H1 (cell line): ENCODE results near the gene HS6ST3. TPM values are rescaled to one million over a fixed set of nuclear protein-coding genes. Genes with fewer than 3 reads are reported as not detected.

ENCODE experiments used
- CTCF ChIA-PET: fragments of 300-600 bp; sonication (Branson Sonifier 250); formaldehyde crosslinking; loops from one replicate; lab custom pipeline; 2021; ENCODE audit not compliant: partially characterized antibody; lab: Charles Lee
- POLR2A ChIA-PET: fragments of 300-600 bp; sonication (Branson Sonifier 250); formaldehyde crosslinking; loops from one replicate; lab custom pipeline; 2021; ENCODE audit warnings: inconsistent platforms; ENCODE audit not compliant: partially characterized antibody; lab: Charles Lee
- DNase-seq, 2 experiments: peaks; one replicate each; pipeline versions ENCODE4 v3.0.0 to v3.0.0-alpha.2; 2010 to 2022; ENCODE audit warnings: low spot score in 2 of 2, low read depth in 1 of 2, mixed read lengths in 1 of 2
- FAIRE-seq: peaks from 2 replicates; lab custom pipeline; 2011; peaks lifted over from hg19 to GRCh38; lab: Jason Lieb, UNC
- H2AFZ ChIP-seq: 2 replicates; pipeline ENCODE4 v1.8.1; 2012; ENCODE audit warnings: low read length, inconsistent platforms
- H2AK5ac ChIP-seq: 2 replicates; pipeline ENCODE4 v1.6.1; 2013; ENCODE audit warnings: low read depth, low read length
- H2BK120ac ChIP-seq: replicated peaks from 2 replicates; pipeline ENCODE3; 2013; ENCODE audit warnings: low read depth, low read length, inconsistent platforms
- H2BK12ac ChIP-seq: 2 replicates; pipeline ENCODE4 v1.6.1; 2013; ENCODE audit warnings: low read depth, low read length
- H2BK15ac ChIP-seq: 2 replicates; pipeline ENCODE4 v1.6.1; 2013; ENCODE audit warnings: low read length
- H2BK20ac ChIP-seq: 2 replicates; pipeline ENCODE4 v1.6.1; 2013; ENCODE audit warnings: low read length
- H2BK5ac ChIP-seq: 2 replicates; pipeline ENCODE4 v1.6.1; 2013; ENCODE audit warnings: low read depth, low read length
- H3K14ac ChIP-seq: 2 replicates; pipeline ENCODE4 v1.6.1; 2013; ENCODE audit warnings: inconsistent platforms; ENCODE audit not compliant: insufficient read length
- H3K18ac ChIP-seq: 2 replicates; pipeline ENCODE4 v1.6.1; 2013; ENCODE audit warnings: low read length; ENCODE audit errors: extremely low read depth
- H3K23ac ChIP-seq: 2 replicates; pipeline ENCODE4 v1.6.1; 2013; ENCODE audit warnings: inconsistent platforms; ENCODE audit not compliant: insufficient read length
- H3K23me2 ChIP-seq: 2 replicates; pipeline ENCODE4 v1.6.1; 2013; ENCODE audit warnings: low read depth, low read length
- H3K27ac ChIP-seq: 2 replicates; pipeline ENCODE4 v1.6.1; 2011; ENCODE audit warnings: low read depth, low read length, inconsistent platforms
- H3K27me3 ChIP-seq, 4 experiments: replicated peaks in 1 of 4; 1 replicate in 1 of 4; 2 replicates in 3 of 4; pipeline versions ENCODE4 v1.6.1 to v1.8.1; 2011 to 2013; ENCODE audit warnings: low read length in 3 of 4, mild to moderate bottlenecking in 3 of 4, inconsistent platforms in 2 of 4, mixed read lengths in 2 of 4, moderate library complexity in 1 of 4; ENCODE audit not compliant: control insufficient read depth in 3 of 4, insufficient read depth in 3 of 4; ENCODE audit errors: extremely low read depth in 1 of 4
- H3K36me3 ChIP-seq, 4 experiments: 2 replicates each; pipeline versions ENCODE4 v1.6.1 to v1.8.1; 2011 to 2013; ENCODE audit warnings: mild to moderate bottlenecking in 4 of 4, low read length in 3 of 4, moderate library complexity in 2 of 4, control low read depth in 1 of 4, inconsistent platforms in 1 of 4; ENCODE audit not compliant: insufficient read depth in 4 of 4, control insufficient read depth in 2 of 4
- H3K4ac ChIP-seq: replicated peaks from 2 replicates; pipeline ENCODE3; 2013; ENCODE audit warnings: low read length, low read depth, mixed read lengths, inconsistent platforms; ENCODE audit not compliant: insufficient read length
- H3K4me1 ChIP-seq, 4 experiments: replicated peaks in 1 of 4; 1 replicate in 1 of 4; 2 replicates in 3 of 4; pipeline versions ENCODE4 v1.6.1 to v1.8.1; 2011 to 2013; ENCODE audit warnings: low read length in 3 of 4, inconsistent platforms in 2 of 4, mixed read lengths in 1 of 4; ENCODE audit not compliant: insufficient read depth in 4 of 4, control insufficient read depth in 3 of 4
- H3K4me2 ChIP-seq, 2 experiments: 2 replicates each; pipeline versions ENCODE4 v1.6.1 to v1.8.1; 2011 to 2013; ENCODE audit warnings: low read depth in 2 of 2, low read length in 2 of 2, control low read depth in 1 of 2, inconsistent platforms in 1 of 2, mild to moderate bottlenecking in 1 of 2; ENCODE audit not compliant: insufficient read depth in 1 of 2
- H3K4me3 ChIP-seq, 4 experiments: fragments of 200-600, 300-600 bp in 1 of 4; sonication (generic), shearing (Covaris generic), sonication (Bioruptor Twin) in 1 of 4; 2 replicates each; pipeline versions ENCODE4 v1.5.1 to v1.8.1; 2011 to 2016; ENCODE audit warnings: low read length in 4 of 4, low read depth in 3 of 4, control low read depth in 2 of 4, inconsistent platforms in 2 of 4, mild to moderate bottlenecking in 2 of 4, mixed read lengths in 1 of 4, moderate library complexity in 1 of 4; ENCODE audit not compliant: insufficient read depth in 2 of 4; ENCODE audit errors: extremely low read depth in 1 of 4
- H3K56ac ChIP-seq: replicated peaks from 2 replicates; pipeline ENCODE3; 2013; ENCODE audit warnings: low read depth, mild to moderate bottlenecking, mixed read lengths, low read length, inconsistent platforms; ENCODE audit not compliant: insufficient read length
- H3K79me1 ChIP-seq: 2 replicates; pipeline ENCODE4 v1.6.1; 2013; ENCODE audit warnings: low read depth, low read length, control low read depth
- H3K79me2 ChIP-seq, 2 experiments: 2 replicates each; pipeline versions ENCODE4 v1.6.1 to v1.8.1; 2012 to 2013; ENCODE audit warnings: low read length in 2 of 2, mild to moderate bottlenecking in 2 of 2, inconsistent platforms in 1 of 2; ENCODE audit not compliant: insufficient read depth in 2 of 2, control insufficient read depth in 1 of 2
- H3K9ac ChIP-seq, 4 experiments: replicated peaks in 1 of 4; 1 replicate in 1 of 4; 2 replicates in 3 of 4; pipeline versions ENCODE4 v1.6.1 to v1.8.1; 2011 to 2013; ENCODE audit warnings: low read depth in 3 of 4, low read length in 3 of 4, control low read depth in 2 of 4, mild to moderate bottlenecking in 2 of 4, moderate library complexity in 2 of 4, inconsistent platforms in 1 of 4; ENCODE audit errors: extremely low read depth in 1 of 4
- H3K9me3 ChIP-seq, 2 experiments: 2 replicates each; pipeline versions ENCODE4 v1.6.1 to v1.8.1; 2012 to 2013; ENCODE audit warnings: mild to moderate bottlenecking in 2 of 2, moderate library complexity in 2 of 2, control low read depth in 1 of 2, inconsistent platforms in 1 of 2, low read depth in 1 of 2, low read length in 1 of 2, mixed read lengths in 1 of 2; ENCODE audit not compliant: insufficient read depth in 2 of 2
- H4K20me1 ChIP-seq, 2 experiments: replicated peaks in 1 of 2; 2 replicates each; pipeline versions ENCODE3 to v1.8.1; 2011 to 2013; ENCODE audit warnings: inconsistent platforms in 2 of 2, low read length in 2 of 2, mild to moderate bottlenecking in 1 of 2; ENCODE audit not compliant: insufficient read depth in 2 of 2, control insufficient read depth in 1 of 2
- H4K5ac ChIP-seq: 2 replicates; pipeline ENCODE4 v1.6.1; 2013; ENCODE audit warnings: low read length, low read depth, mixed read lengths, inconsistent platforms; ENCODE audit not compliant: insufficient read length
- H4K8ac ChIP-seq: 2 replicates; pipeline ENCODE4 v1.8.0; 2013; ENCODE audit warnings: mild to moderate bottlenecking, moderate library complexity, low read length, inconsistent platforms; ENCODE audit not compliant: insufficient read depth; ENCODE audit errors: extremely low read depth
- H4K91ac ChIP-seq: replicated peaks from 2 replicates; pipeline ENCODE3; 2013; ENCODE audit warnings: low read length, mixed read lengths, inconsistent platforms; ENCODE audit not compliant: insufficient read length
- RFX5 ChIP-seq: IDR thresholded peaks from 2 replicates; pipeline ENCODE4 v1.6.1; 2011; ENCODE audit warnings: low read depth, low read length, improper control_type of control experiment, borderline replicate concordance
- WGBS, 2 experiments: shearing (Covaris generic) in 1 of 2; methylation state at CpG; one replicate each; pipeline versions ENCODE4 v1.1.6 to v1.1.7; 2013 to 2015; ENCODE audit warnings: low lambda C conversion rate in 2 of 2, mixed read lengths in 2 of 2, inconsistent platforms in 1 of 2, low coverage in 1 of 2, missing lambda C conversion rate in 1 of 2; ENCODE audit not compliant: insufficient replicate concordance in 2 of 2, insufficient coverage in 1 of 2, insufficient read length in 1 of 2; ENCODE audit errors: extremely low coverage in 1 of 2, missing lambda C conversion rate in 1 of 2; 5-methylcytosine and 5-hydroxymethylcytosine counted together
- polyA plus RNA-seq, 7 experiments: library from polyadenylated mRNA; depleted of rRNA in 3 of 7; stranded (reverse) in 5 of 7; unstranded in 2 of 7; fragments of >200 nt in 5 of 7; fragments of 200-250 nt in 2 of 7; gene quantifications; 1 replicate in 5 of 7; 2 replicates in 1 of 7; 4 replicates in 1 of 7; pipeline versions ENCODE4 v1.2.1 to v1.2.3, GENCODE V29; 2011 to 2013; ENCODE audit warnings: missing spikeins in 2 of 7, mixed read lengths in 2 of 7
- total RNA-seq: library from RNA; stranded (reverse); fragmentation: NEBNext Ultra II Directional; extraction: Animal tissue kit (Norgen Biotek cat#: 25700); gene quantifications from 2 replicates; pipeline ENCODE4 v1.2.1, GENCODE V29; 2021

Gene HS6ST3
- total and polyA plus RNA-seq, 2 of the 8 experiments (the other 6 are each of a cell fraction or from before 2014, with no cell fraction given), result 0.45 to 1.2 TPM

GRCh38 chr13:96444676-96445075, 354.8 kb downstream of the HS6ST3 start:
- H3K23me2 ChIP-seq, result no peaks in the 10 kb centered on the region
- H4K20me1 ChIP-seq, result no peaks in the 10 kb centered on the region
- H3K9me3 ChIP-seq, result no peaks in the 10 kb centered on the region
- no peak overlapping the region for H3K23ac ChIP-seq
- H2BK120ac ChIP-seq, result no peak overlapping the region
- H3K27me3 ChIP-seq, result no peaks in the 10 kb centered on the region
- no peak overlapping the region for H2BK20ac ChIP-seq
- no peak overlapping the region for H3K4me3 ChIP-seq
- H3K18ac ChIP-seq, result no peak overlapping the region
- H2AK5ac ChIP-seq, result no peak overlapping the region
- no peak overlapping the region for H3K4me2 ChIP-seq
- H2BK5ac ChIP-seq, result no peak overlapping the region
- no peaks in the 10 kb centered on the region; the same call in 1 of the 2 replicates for H3K79me1 ChIP-seq
- no peak overlapping the region for H3K56ac ChIP-seq
- no peaks in the 10 kb centered on the region for H3K79me2 ChIP-seq
- H2AFZ ChIP-seq, result no peak overlapping the region
- no peak for FAIRE-seq
- POLR2A ChIA-PET, result no interaction called here
- WGBS, 2 experiments, result 88% methylated on average over 3 of the region's 3 CpGs; no CpG with 5 or more reads in 1 of the 2 experiments
- no peak overlapping the region for H3K4ac ChIP-seq
- no peak overlapping the region for H4K8ac ChIP-seq
- no peak overlapping the region for H4K91ac ChIP-seq
- no peak overlapping the region for H3K14ac ChIP-seq
- no peaks in the 10 kb centered on the region for H3K4me1 ChIP-seq
- no peak overlapping the region for H2BK12ac ChIP-seq
- no peak for DNase-seq
- H3K27ac ChIP-seq, result no peak overlapping the region
- H3K36me3 ChIP-seq, result no peaks in the 10 kb centered on the region
- CTCF ChIA-PET, result no interaction called here
- no peak overlapping the region for H4K5ac ChIP-seq
- no peak overlapping the region for H2BK15ac ChIP-seq
- no peak overlapping the region for H3K9ac ChIP-seq
- no peak for TF ChIP-seq RFX5
